Panc1 (cell line): ENCODE results near the gene CEL. TPM values are rescaled to one million over a fixed set of nuclear protein-coding genes. Genes with fewer than 3 reads are reported as not detected.
"Not testable (repeated sequence)": the region's sequence is repeated elsewhere in the genome, so short reads cannot be mapped to it uniquely, and the experiment has no call there.

Experiments used
- ATAC-seq: fragments of 200-7000 bp; cut with Tn5 transposase; 2 replicates; pipeline ENCODE4 v1.9.1; 2020; ENCODE audit warnings: mild to moderate bottlenecking, moderate library complexity
- BruUV-seq: library from RNA; stranded (reverse); fragments of 400-500 nt; replicated peaks from 2 replicates; lab custom pipeline; 2021; lab: Mats Ljungman, UMichigan
- CTCF ChIA-PET: fragments of 300-600 bp; sonication (Branson Sonifier 250); formaldehyde crosslinking; loops from one replicate; lab custom pipeline; 2022; ENCODE audit warnings: antibody characterized with exemption; lab: Charles Lee
- POLR2A ChIA-PET: fragments of 300-600 bp; sonication (Branson Sonifier 250); formaldehyde crosslinking; loops from one replicate; lab custom pipeline; 2022; ENCODE audit warnings: antibody characterized with exemption; lab: Charles Lee
- DNase-seq: peaks from one replicate; pipeline ENCODE4 v3.0.0-alpha.2; 2010; ENCODE audit warnings: low read depth, low spot score
- H3K27ac ChIP-seq: 2 replicates; pipeline ENCODE4 v1.5.1; 2011; ENCODE audit warnings: mild to moderate bottlenecking, low read length, inconsistent platforms
- H3K27me3 ChIP-seq: fragments of 200-500 bp; sonication (Bioruptor generic); 2 replicates; pipeline ENCODE4 v1.6.0; 2014; ENCODE audit warnings: low read length, inconsistent platforms; ENCODE audit not compliant: control insufficient read depth, insufficient read depth
- H3K36me3 ChIP-seq: fragments of 200-500 bp; sonication (Bioruptor generic); 2 replicates; pipeline ENCODE4 v1.5.1; 2014; ENCODE audit warnings: inconsistent platforms, mild to moderate bottlenecking, low read length, moderate library complexity; ENCODE audit not compliant: control insufficient read depth, insufficient read depth
- H3K4me1 ChIP-seq: 2 replicates; pipeline ENCODE4 v1.5.1; 2011; ENCODE audit warnings: inconsistent platforms, mild to moderate bottlenecking, low read length, moderate library complexity; ENCODE audit not compliant: control insufficient read depth, insufficient read depth
- H3K4me3 ChIP-seq, 2 experiments: 2 replicates each; pipeline ENCODE4 v1.5.1; 2011 to 2012; ENCODE audit warnings: low read depth in 2 of 2, low read length in 2 of 2, mild to moderate bottlenecking in 2 of 2, inconsistent platforms in 1 of 2, moderate library complexity in 1 of 2
- H3K9me3 ChIP-seq: fragments of 200-500 bp; sonication (Bioruptor generic); 2 replicates; pipeline ENCODE4 v1.5.1; 2014; ENCODE audit warnings: low read depth, mild to moderate bottlenecking, inconsistent platforms, low read length, moderate library complexity; ENCODE audit not compliant: control insufficient read depth, insufficient read depth
- CTCF ChIP-seq: fragments of 450-650 bp; IDR thresholded peaks from 2 replicates; pipeline ENCODE4 v1.5.1; 2017; ENCODE audit warnings: mild to moderate bottlenecking
- POLR2AphosphoS5 ChIP-seq: IDR thresholded peaks from 2 replicates; pipeline ENCODE4 v1.6.1; 2012; ENCODE audit warnings: mild to moderate bottlenecking, low read depth, low read length, moderate library complexity
- REST ChIP-seq, 2 experiments: IDR thresholded peaks; 2 replicates each; pipeline ENCODE4 v1.6.1; 2011 to 2012; ENCODE audit warnings: low read depth in 2 of 2, control low read depth in 1 of 2, low read length in 1 of 2, mild to moderate bottlenecking in 1 of 2, moderate library complexity in 1 of 2; ENCODE audit not compliant: insufficient read depth in 1 of 2
- SIN3A ChIP-seq: IDR thresholded peaks from 2 replicates; pipeline ENCODE4 v1.6.1; 2012; ENCODE audit warnings: low read depth, mild to moderate bottlenecking, low read length, moderate library complexity, borderline replicate concordance; ENCODE audit not compliant: insufficient read depth
- TCF7L2 ChIP-seq: IDR thresholded peaks from 2 replicates; pipeline ENCODE4 v1.6.1; 2011; ENCODE audit warnings: mild to moderate bottlenecking, low read depth, low read length, inconsistent platforms
- in situ Hi-C: cut with HindIII; loops from 2 replicates; pipeline ENCODE4 v1.10.0; 2016; ENCODE audit warnings: low sequenced_read_pairs, low pct_unique_long_range_greater_than_20kb
- intact Hi-C: fragments of 100-400 bp; cut with micrococcal nuclease; formaldehyde crosslinking; loops from one replicate; pipeline ENCODE4 v1.10.0; 2022; ENCODE audit not compliant: unreplicated experiment
- total RNA-seq: library from RNA; stranded (reverse); gene quantifications from one replicate; pipeline ENCODE4 v1.2.1, GENCODE V29; 2021; ENCODE audit not compliant: unreplicated experiment

The CEL gene
- total RNA-seq, 1 experiment from 2014 or later = 4.3 TPM

- Histone ChIP-seq H3K4me1 (no peaks in the 10 kb centered on the region), H3K27ac (no peak overlapping the region), H3K36me3 (no peaks in the 10 kb centered on the region), H3K27me3 (no peaks in the 10 kb centered on the region), H3K4me3 (no peak overlapping the region), H3K9me3 (no peaks in the 10 kb centered on the region)
- intact Hi-C loops (no loop called here), in situ Hi-C loops (no loop called here)
- POLR2A ChIA-PET = interaction anchor here (0.7 kb wide), 1 partner anchor 180 kb away, joined by 9 read pairs; no protein-coding TSS in a partner anchor
- no peak for TF ChIP-seq REST (IDR thresholded peaks at IDR 0.05; ENCODE audit: insufficient read depth in 1 of 2, low read depth in 2 of 2, low read length in 1 of 2)
- CTCF ChIA-PET = no interaction called here
- no peak for ATAC-seq
- TSS peak; percentile 74 for BruUV-seq
- DNase-seq = no peak
These were observed 2.2 kb upstream of the CEL start for GRCh38 chr9:133059623-133060022.

GRCh38 chr9:133060417-133060841 is 1.4 kb upstream of the CEL start:
- TF ChIP-seq CTCF (no peak), SIN3A (no peak), TCF7L2 (no peak), POLR2AphosphoS5 (no peak), REST (IDR thresholded peaks at IDR 0.05; ENCODE audit: insufficient read depth in 1 of 2, low read depth in 2 of 2, low read length in 1 of 2) (no peak)
- no peaks in the 10 kb centered on the region for H3K27me3 ChIP-seq
- H3K4me3 ChIP-seq = no peak overlapping the region
- POLR2A ChIA-PET = interaction anchor here (0.7 kb wide), 1 partner anchor 180 kb away, joined by 9 read pairs; no protein-coding TSS in a partner anchor
- intact Hi-C loops = no loop called here
- no peak overlapping the region for H3K27ac ChIP-seq
- no peaks in the 10 kb centered on the region for H3K36me3 ChIP-seq
- ATAC-seq (no peak), DNase-seq (no peak)
- in situ Hi-C loops = no loop called here
- no TSS peak for BruUV-seq
- H3K4me1 ChIP-seq = no peaks in the 10 kb centered on the region
- CTCF ChIA-PET = no interaction called here
- H3K9me3 ChIP-seq = no peaks in the 10 kb centered on the region

GRCh38 chr9:133061019-133061763 is 590 bp upstream of the CEL start:
- DNase-seq, in situ Hi-C loops, H3K9me3 ChIP-seq, H3K27me3 ChIP-seq, H3K4me3 ChIP-seq, H3K4me1 ChIP-seq, ATAC-seq, BruUV-seq, CTCF ChIA-PET, H3K27ac ChIP-seq, POLR2A ChIA-PET, H3K36me3 ChIP-seq, intact Hi-C loops: not testable (repeated sequence)

GRCh38 chr9:133062569-133062968 is 788 bp downstream of the CEL start:
- CTCF ChIA-PET = not testable (repeated sequence)

More at GRCh38 chr9:133062569-133062968, 788 bp downstream of the CEL start:
- intact Hi-C loops, POLR2A ChIA-PET, H3K9me3 ChIP-seq, in situ Hi-C loops, BruUV-seq, H3K27ac ChIP-seq, ATAC-seq, H3K4me1 ChIP-seq, H3K36me3 ChIP-seq, DNase-seq, H3K4me3 ChIP-seq, H3K27me3 ChIP-seq: not testable (repeated sequence)
